HepG2 (cell line): ENCODE results near the gene ID4. TPM values are rescaled to one million over a fixed set of nuclear protein-coding genes. Genes with fewer than 3 reads are reported as not detected.
A peak's percentile ranks its signal among the peaks of the same experiment; 100 is the strongest.

Experiments
- GATAD2A ChIP-seq: IDR thresholded peaks from 2 replicates; pipeline ENCODE4 v1.6.1; 2016
- HMG20A ChIP-seq: IDR thresholded peaks from 2 replicates; pipeline ENCODE4 v1.6.1; 2016; ENCODE audit warnings: borderline replicate concordance
- MED1 ChIP-seq: sonication (generic); formaldehyde crosslinking; IDR thresholded peaks from 2 replicates; pipeline ENCODE4 v1.4.0; 2020; ENCODE audit warnings: missing genetic modification reagents
- MEIS2 ChIP-seq: sonication (generic); formaldehyde crosslinking; IDR thresholded peaks from 2 replicates; pipeline ENCODE4 v1.9.0; 2021; ENCODE audit warnings: mild to moderate bottlenecking, missing genetic modification reagents
- MTA3 ChIP-seq: sonication (generic); formaldehyde crosslinking; IDR thresholded peaks from 2 replicates; pipeline ENCODE4 v1.4.0; 2020; ENCODE audit warnings: missing genetic modification reagents
- ZBTB1 ChIP-seq: sonication (generic); formaldehyde crosslinking; IDR thresholded peaks from 2 replicates; pipeline ENCODE4 v1.4.0; 2020; ENCODE audit warnings: missing genetic modification reagents, borderline replicate concordance
- ZC3H13 ChIP-seq: sonication (generic); formaldehyde crosslinking; IDR thresholded peaks from 2 replicates; pipeline ENCODE4 v1.8.1; 2023; ENCODE audit warnings: mild to moderate bottlenecking, missing genetic modification reagents, moderate library complexity
- ZMYM4 ChIP-seq: sonication (generic); formaldehyde crosslinking; IDR thresholded peaks from 2 replicates; pipeline ENCODE4 v1.8.1; 2023; ENCODE audit warnings: mild to moderate bottlenecking, missing genetic modification reagents
- ZNF224 ChIP-seq: sonication (generic); formaldehyde crosslinking; IDR thresholded peaks from 2 replicates; pipeline ENCODE4 v1.5.0; 2020; ENCODE audit warnings: mild to moderate bottlenecking, missing genetic modification reagents
- ZNF768 ChIP-seq: sonication (generic); formaldehyde crosslinking; IDR thresholded peaks from 2 replicates; pipeline ENCODE4 v1.4.0; 2020; ENCODE audit warnings: missing genetic modification reagents
- ZNF839 ChIP-seq: sonication (generic); formaldehyde crosslinking; IDR thresholded peaks from 2 replicates; pipeline ENCODE4 v1.4.0; 2020; ENCODE audit warnings: missing genetic modification reagents, mild to moderate bottlenecking, borderline replicate concordance
- polyA plus RNA-seq, 8 experiments: library from polyadenylated mRNA; depleted of rRNA in 3 of 8; stranded (reverse) in 7 of 8; unstranded in 1 of 8; fragments of >200 nt; fragmentation: Illumina TruSeq in 4 of 8; extraction: Trizol in 4 of 8; gene quantifications; 2 replicates each; pipeline versions ENCODE4 v1.2.1 to v1.2.3, GENCODE V29; 2011 to 2016; ENCODE audit warnings: low read depth in 4 of 8, missing spikeins in 1 of 8, mixed read lengths in 1 of 8; ENCODE audit not compliant: insufficient read depth in 1 of 8
- total RNA-seq, 5 experiments: library from RNA; depleted of rRNA; stranded (reverse); fragments of >200 nt; fragmentation: Illumina TruSeq; extraction: Trizol; gene quantifications; 2 replicates each; pipeline ENCODE4 v1.2.3, GENCODE V29; 2016; ENCODE audit warnings: low read depth in 1 of 5
- TF ChIP-seq, protein P1 (sequence below): sonication (generic); formaldehyde crosslinking; IDR thresholded peaks from 2 replicates; pipeline ENCODE4 v1.8.1; 2022; ENCODE audit warnings: mild to moderate bottlenecking, missing genetic modification reagents
- TF ChIP-seq, protein P2 (sequence below): sonication (generic); formaldehyde crosslinking; IDR thresholded peaks from 2 replicates; pipeline ENCODE4 v1.4.0; 2020; ENCODE audit warnings: low read depth, mild to moderate bottlenecking, missing genetic modification reagents
- TF ChIP-seq, protein P3 (sequence below): sonication (generic); formaldehyde crosslinking; IDR thresholded peaks from 2 replicates; pipeline ENCODE4 v1.4.0; 2020; ENCODE audit warnings: missing genetic modification reagents
- TF ChIP-seq, protein P4 (sequence below): sonication (generic); formaldehyde crosslinking; IDR thresholded peaks from 2 replicates; pipeline ENCODE4 v1.4.0; 2020; ENCODE audit warnings: missing genetic modification reagents, borderline replicate concordance
- TF ChIP-seq, protein P5 (sequence below): sonication (generic); formaldehyde crosslinking; IDR thresholded peaks from 2 replicates; pipeline ENCODE4 v1.4.0; 2020; ENCODE audit warnings: missing genetic modification reagents
- TF ChIP-seq, protein P6 (sequence below): sonication (generic); formaldehyde crosslinking; IDR thresholded peaks from 2 replicates; pipeline ENCODE4 v1.8.0; 2022; ENCODE audit warnings: missing genetic modification reagents, low read depth, mild to moderate bottlenecking, borderline replicate concordance

Gene ID4
- total and polyA plus RNA-seq, 2 of the 13 experiments (the other 11 are each of a cell fraction or from before 2014, with no cell fraction given): 0.20 to 0.44 TPM

DNA sequence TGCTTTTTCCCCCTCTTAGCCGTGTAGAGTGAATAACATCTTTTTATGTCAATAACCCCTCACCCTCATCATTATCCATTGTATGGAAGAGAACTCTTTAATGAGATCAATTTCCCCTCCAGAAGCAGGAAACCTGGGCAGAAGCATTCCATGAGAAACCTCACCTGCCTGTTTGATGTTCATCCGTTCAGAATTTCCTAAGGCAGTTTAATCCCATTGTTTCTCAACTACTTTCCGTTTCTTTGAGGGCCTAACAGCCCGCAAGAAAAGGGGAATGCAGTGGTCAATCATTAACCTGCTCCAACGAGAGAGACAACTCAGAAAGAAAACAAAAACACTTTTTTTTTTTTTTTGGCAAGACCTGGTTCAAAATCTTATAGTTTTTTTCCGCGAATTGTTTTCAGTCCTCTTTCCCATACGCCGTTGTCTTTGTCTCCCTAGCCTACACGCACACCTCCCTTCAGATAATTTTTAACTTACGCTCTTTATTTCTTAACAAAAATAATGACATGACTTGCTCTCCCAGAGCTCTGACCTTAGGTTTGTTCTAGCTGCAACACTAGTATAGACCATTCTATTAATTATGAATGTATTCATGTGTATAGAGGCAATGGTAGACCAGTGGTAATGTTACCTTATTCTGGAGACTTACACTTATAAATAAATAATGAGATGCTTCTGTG is 25.6 kb upstream of the ID4 start (continued):
- TF ChIP-seq, protein P1, sequence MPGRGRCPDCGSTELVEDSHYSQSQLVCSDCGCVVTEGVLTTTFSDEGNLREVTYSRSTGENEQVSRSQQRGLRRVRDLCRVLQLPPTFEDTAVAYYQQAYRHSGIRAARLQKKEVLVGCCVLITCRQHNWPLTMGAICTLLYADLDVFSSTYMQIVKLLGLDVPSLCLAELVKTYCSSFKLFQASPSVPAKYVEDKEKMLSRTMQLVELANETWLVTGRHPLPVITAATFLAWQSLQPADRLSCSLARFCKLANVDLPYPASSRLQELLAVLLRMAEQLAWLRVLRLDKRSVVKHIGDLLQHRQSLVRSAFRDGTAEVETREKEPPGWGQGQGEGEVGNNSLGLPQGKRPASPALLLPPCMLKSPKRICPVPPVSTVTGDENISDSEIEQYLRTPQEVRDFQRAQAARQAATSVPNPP (CRISPR knock-in tag): no peak
- TF ChIP-seq, protein P2, sequence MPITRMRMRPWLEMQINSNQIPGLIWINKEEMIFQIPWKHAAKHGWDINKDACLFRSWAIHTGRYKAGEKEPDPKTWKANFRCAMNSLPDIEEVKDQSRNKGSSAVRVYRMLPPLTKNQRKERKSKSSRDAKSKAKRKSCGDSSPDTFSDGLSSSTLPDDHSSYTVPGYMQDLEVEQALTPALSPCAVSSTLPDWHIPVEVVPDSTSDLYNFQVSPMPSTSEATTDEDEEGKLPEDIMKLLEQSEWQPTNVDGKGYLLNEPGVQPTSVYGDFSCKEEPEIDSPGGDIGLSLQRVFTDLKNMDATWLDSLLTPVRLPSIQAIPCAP: 0 out of 2 replicates have a peak, but pooled peaks have one; percentile 77
- TF ChIP-seq GATAD2A (CRISPR knock-in tag) (peak; percentile 78; the same call in 1 of the 2 replicates), ZC3H13 (CRISPR knock-in tag) (no peak), MEIS2 (CRISPR knock-in tag) (no peak), ZMYM4 (CRISPR knock-in tag) (peak; percentile 44; the same call in 1 of the 2 replicates), ZNF768 (CRISPR knock-in tag) (no peak), ZNF839 (CRISPR knock-in tag) (no peak), MTA3 (CRISPR knock-in tag) (no peak), ZNF224 (CRISPR knock-in tag) (no peak), ZBTB1 (CRISPR knock-in tag) (no peak), HMG20A (CRISPR knock-in tag) (peak; percentile 61; the same call in 1 of the 2 replicates), MED1 (peak; percentile 26; the same call in 1 of the 2 replicates)
- TF ChIP-seq, protein P3, sequence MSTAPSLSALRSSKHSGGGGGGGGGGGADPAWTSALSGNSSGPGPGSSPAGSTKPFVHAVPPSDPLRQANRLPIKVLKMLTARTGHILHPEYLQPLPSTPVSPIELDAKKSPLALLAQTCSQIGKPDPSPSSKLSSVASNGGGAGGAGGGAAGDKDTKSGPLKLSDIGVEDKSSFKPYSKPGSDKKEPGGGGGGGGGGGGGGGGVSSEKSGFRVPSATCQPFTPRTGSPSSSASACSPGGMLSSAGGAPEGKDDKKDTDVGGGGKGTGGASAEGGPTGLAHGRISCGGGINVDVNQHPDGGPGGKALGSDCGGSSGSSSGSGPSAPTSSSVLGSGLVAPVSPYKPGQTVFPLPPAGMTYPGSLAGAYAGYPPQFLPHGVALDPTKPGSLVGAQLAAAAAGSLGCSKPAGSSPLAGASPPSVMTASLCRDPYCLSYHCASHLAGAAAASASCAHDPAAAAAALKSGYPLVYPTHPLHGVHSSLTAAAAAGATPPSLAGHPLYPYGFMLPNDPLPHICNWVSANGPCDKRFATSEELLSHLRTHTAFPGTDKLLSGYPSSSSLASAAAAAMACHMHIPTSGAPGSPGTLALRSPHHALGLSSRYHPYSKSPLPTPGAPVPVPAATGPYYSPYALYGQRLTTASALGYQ: no peak
- TF ChIP-seq, protein P4, sequence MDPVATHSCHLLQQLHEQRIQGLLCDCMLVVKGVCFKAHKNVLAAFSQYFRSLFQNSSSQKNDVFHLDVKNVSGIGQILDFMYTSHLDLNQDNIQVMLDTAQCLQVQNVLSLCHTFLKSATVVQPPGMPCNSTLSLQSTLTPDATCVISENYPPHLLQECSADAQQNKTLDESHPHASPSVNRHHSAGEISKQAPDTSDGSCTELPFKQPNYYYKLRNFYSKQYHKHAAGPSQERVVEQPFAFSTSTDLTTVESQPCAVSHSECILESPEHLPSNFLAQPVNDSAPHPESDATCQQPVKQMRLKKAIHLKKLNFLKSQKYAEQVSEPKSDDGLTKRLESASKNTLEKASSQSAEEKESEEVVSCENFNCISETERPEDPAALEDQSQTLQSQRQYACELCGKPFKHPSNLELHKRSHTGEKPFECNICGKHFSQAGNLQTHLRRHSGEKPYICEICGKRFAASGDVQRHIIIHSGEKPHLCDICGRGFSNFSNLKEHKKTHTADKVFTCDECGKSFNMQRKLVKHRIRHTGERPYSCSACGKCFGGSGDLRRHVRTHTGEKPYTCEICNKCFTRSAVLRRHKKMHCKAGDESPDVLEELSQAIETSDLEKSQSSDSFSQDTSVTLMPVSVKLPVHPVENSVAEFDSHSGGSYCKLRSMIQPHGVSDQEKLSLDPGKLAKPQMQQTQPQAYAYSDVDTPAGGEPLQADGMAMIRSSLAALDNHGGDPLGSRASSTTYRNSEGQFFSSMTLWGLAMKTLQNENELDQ: no peak
- TF ChIP-seq, protein P5, sequence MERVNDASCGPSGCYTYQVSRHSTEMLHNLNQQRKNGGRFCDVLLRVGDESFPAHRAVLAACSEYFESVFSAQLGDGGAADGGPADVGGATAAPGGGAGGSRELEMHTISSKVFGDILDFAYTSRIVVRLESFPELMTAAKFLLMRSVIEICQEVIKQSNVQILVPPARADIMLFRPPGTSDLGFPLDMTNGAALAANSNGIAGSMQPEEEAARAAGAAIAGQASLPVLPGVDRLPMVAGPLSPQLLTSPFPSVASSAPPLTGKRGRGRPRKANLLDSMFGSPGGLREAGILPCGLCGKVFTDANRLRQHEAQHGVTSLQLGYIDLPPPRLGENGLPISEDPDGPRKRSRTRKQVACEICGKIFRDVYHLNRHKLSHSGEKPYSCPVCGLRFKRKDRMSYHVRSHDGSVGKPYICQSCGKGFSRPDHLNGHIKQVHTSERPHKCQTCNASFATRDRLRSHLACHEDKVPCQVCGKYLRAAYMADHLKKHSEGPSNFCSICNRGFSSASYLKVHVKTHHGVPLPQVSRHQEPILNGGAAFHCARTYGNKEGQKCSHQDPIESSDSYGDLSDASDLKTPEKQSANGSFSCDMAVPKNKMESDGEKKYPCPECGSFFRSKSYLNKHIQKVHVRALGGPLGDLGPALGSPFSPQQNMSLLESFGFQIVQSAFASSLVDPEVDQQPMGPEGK (CRISPR knock-in tag): 0 out of 2 replicates have a peak, but pooled peaks have one; percentile 30
- TF ChIP-seq, protein P6, sequence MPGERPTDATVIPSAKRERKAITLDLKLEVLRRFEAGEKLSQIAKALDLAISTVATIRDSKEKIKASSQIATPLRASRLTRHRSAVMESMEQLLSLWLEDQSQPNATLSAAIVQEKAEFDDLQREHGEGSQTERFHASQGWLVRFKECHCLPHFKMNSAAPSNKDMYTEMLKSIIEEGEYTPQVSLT (CRISPR knock-in tag): no peak
